ENCODE data around the gene IMPG2.

DNA sequence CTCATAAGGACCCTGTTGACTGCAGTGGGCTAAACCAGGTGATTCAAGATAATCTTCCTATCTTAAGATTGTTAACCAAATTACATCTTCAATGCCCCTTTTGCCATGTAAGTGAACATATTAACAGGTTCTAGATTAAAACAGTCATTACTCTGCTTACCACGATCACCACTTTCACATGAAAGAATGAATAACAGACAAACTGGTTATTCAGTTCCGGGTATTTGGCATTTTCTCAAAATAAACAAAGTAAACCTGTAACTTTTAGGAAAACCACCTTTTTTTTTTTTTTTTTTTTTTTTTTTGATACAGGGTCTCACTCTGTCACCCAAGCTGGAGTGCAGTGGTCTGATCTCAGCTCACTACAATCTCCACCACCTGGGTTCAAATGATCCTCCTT is 131.2 kb downstream of the IMPG2 start:
- TF ChIP-seq, protein P1, sequence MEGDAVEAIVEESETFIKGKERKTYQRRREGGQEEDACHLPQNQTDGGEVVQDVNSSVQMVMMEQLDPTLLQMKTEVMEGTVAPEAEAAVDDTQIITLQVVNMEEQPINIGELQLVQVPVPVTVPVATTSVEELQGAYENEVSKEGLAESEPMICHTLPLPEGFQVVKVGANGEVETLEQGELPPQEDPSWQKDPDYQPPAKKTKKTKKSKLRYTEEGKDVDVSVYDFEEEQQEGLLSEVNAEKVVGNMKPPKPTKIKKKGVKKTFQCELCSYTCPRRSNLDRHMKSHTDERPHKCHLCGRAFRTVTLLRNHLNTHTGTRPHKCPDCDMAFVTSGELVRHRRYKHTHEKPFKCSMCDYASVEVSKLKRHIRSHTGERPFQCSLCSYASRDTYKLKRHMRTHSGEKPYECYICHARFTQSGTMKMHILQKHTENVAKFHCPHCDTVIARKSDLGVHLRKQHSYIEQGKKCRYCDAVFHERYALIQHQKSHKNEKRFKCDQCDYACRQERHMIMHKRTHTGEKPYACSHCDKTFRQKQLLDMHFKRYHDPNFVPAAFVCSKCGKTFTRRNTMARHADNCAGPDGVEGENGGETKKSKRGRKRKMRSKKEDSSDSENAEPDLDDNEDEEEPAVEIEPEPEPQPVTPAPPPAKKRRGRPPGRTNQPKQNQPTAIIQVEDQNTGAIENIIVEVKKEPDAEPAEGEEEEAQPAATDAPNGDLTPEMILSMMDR (conservative IDR thresholded peaks at IDR 0.05 in 1 of 2, IDR thresholded peaks at IDR 0.05 in 1 of 2; ENCODE audit: low read depth in 1 of 2, low read length in 2 of 2): no peak
- no peak for TF ChIP-seq EZH2 (IDR thresholded peaks at IDR 0.05; ENCODE audit: low read length, missing control alignments)

Measured in fibroblast of lung (primary cell).